RWPE2 (cell line): Measurements from ENCODE around the gene RAB7A.

Experiments used
- ATAC-seq: fragments of 200-7000 bp; cut with Tn5 transposase; 3 replicates; pipeline ENCODE4 v1.9.1; 2021; ENCODE audit warnings: low read depth
- DNase-seq: peaks from one replicate; pipeline ENCODE4 v3.0.0-alpha.2; 2020; ENCODE audit warnings: low spot score
- H3K27ac ChIP-seq: fragments of 450-650 bp; 2 replicates; pipeline ENCODE4 v1.5.1; 2017; ENCODE audit warnings: mild to moderate bottlenecking; ENCODE audit not compliant: poor library complexity, severe bottlenecking
- H3K27me3 ChIP-seq: fragments of 250-450 bp; sonication (Bioruptor Pico); 2 replicates; pipeline ENCODE4 v1.5.1; 2021; ENCODE audit warnings: mild to moderate bottlenecking, moderate library complexity; ENCODE audit not compliant: insufficient read depth, poor library complexity, severe bottlenecking
- H3K36me3 ChIP-seq: fragments of 250-450 bp; sonication (Bioruptor Pico); 2 replicates; pipeline ENCODE4 v1.5.1; 2020; ENCODE audit warnings: low read depth, mild to moderate bottlenecking, moderate library complexity
- H3K4me1 ChIP-seq: fragments of 250-450 bp; sonication (Bioruptor Pico); 2 replicates; pipeline ENCODE4 v1.5.1; 2021; ENCODE audit warnings: mild to moderate bottlenecking, moderate library complexity; ENCODE audit not compliant: insufficient read depth, poor library complexity, severe bottlenecking
- H3K4me3 ChIP-seq: fragments of 250-450 bp; sonication (Bioruptor Pico); 2 replicates; pipeline ENCODE4 v1.5.1; 2021; ENCODE audit warnings: mild to moderate bottlenecking, moderate library complexity; ENCODE audit not compliant: severe bottlenecking
- H3K9me3 ChIP-seq: fragments of 250-450 bp; sonication (Bioruptor Pico); 2 replicates; pipeline ENCODE4 v1.5.1; 2021; ENCODE audit warnings: mild to moderate bottlenecking, moderate library complexity; ENCODE audit not compliant: severe bottlenecking
- CTCF ChIP-seq: fragments of 450-650 bp; IDR thresholded peaks from one replicate; pipeline ENCODE4 v1.5.1; 2017; ENCODE audit warnings: mild to moderate bottlenecking, moderate library complexity; ENCODE audit not compliant: poor library complexity, severe bottlenecking

The RAB7A gene

DNA sequence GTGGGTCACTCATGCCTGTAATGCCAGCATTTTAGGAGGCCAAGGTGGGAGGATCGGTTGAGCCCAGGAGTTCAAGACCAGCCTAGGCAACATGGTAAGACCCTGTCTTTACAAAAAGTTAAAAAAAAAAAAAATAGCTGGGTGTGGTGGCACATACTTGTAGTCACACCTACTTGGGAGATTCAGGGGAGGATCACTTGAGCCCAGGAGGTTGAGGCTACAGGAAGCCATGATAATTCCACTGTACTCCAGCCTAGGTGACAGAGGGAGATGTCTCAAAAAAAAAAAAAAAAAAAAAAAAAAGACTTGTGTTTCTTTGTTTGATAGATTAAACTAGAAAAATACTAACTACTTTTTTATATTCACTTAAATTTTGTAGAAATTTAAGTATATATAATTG lies 14.6 kb downstream of the RAB7A start:
- peaks cover 67% of the 10 kb centered on the region for H3K36me3 ChIP-seq
- H3K4me1 ChIP-seq = peaks cover 15% of the 10 kb centered on the region
- DNase-seq = no peak
- H3K9me3 ChIP-seq = no peaks in the 10 kb centered on the region
- H3K4me3 ChIP-seq = no peak overlapping the region
- H3K27ac ChIP-seq = no peak overlapping the region
- no peak for TF ChIP-seq CTCF
- no peak for ATAC-seq
- H3K27me3 ChIP-seq = no peaks in the 10 kb centered on the region

- DNase-seq (no peak), ATAC-seq (no peak)
- Histone ChIP-seq H3K4me1 (no peaks in the 10 kb centered on the region), H3K9me3 (no peaks in the 10 kb centered on the region), H3K27ac (no peak overlapping the region), H3K27me3 (no peaks in the 10 kb centered on the region), H3K4me3 (no peak overlapping the region), H3K36me3 (peaks cover 58% of the 10 kb centered on the region)
- no peak for TF ChIP-seq CTCF
Measured at GRCh38 chr3:128742821-128743594, 17.0 kb downstream of the RAB7A start.

- peaks cover 51% of the 10 kb centered on the region for H3K36me3 ChIP-seq
- TF ChIP-seq CTCF = no peak
- H3K27me3 ChIP-seq = no peaks in the 10 kb centered on the region
- ATAC-seq (no peak), DNase-seq (no peak)
- no peaks in the 10 kb centered on the region for H3K9me3 ChIP-seq
- H3K4me3 ChIP-seq = no peak overlapping the region
- H3K27ac ChIP-seq = no peak overlapping the region
- no peaks in the 10 kb centered on the region for H3K4me1 ChIP-seq
Measured at GRCh38 chr3:128745742-128746141, 19.8 kb downstream of the RAB7A start.

DNA sequence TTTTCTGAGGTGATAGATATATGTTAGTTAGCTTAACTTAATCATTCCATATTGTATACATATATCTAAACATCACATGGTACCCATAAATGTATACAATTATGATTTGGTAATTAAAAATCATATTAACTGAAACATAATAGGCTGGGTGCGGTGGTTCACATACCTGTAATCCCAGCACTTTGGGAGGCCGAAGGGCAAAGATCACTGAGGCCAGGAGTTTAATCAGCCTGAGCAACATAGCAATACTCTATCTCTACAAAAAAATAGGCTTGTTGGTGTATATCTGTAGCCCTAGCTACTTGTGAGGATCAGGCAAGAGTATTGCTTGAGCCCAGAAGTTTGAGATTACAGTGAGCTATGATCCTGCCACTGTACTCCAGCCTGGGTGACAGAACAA lies 20.9 kb downstream of the RAB7A start:
- Histone ChIP-seq H3K4me3 (no peak overlapping the region), H3K4me1 (no peaks in the 10 kb centered on the region), H3K27ac (no peak overlapping the region), H3K9me3 (no peaks in the 10 kb centered on the region), H3K36me3 (peaks cover 41% of the 10 kb centered on the region), H3K27me3 (no peaks in the 10 kb centered on the region)
- no peak for ATAC-seq
- DNase-seq = no peak
- no peak for TF ChIP-seq CTCF

- peaks cover 32% of the 10 kb centered on the region for H3K36me3 ChIP-seq
- DNase-seq (no peak), ATAC-seq (no peak)
- no peaks in the 10 kb centered on the region for H3K27me3 ChIP-seq
- no peaks in the 10 kb centered on the region for H3K9me3 ChIP-seq
- no peak overlapping the region for H3K27ac ChIP-seq
- no peaks in the 10 kb centered on the region for H3K4me1 ChIP-seq
- no peak overlapping the region for H3K4me3 ChIP-seq
- no peak for TF ChIP-seq CTCF
Measured at GRCh38 chr3:128748557-128748956, 22.6 kb downstream of the RAB7A start.
